NCI-H1417 (cell line): ENCODE data around the gene ATP5F1B.

Experiments used
- DNase-seq, 3 experiments: peaks; one replicate each; lab custom pipeline; 2025; lab: John Stamatoyannopoulos, UW

Gene ATP5F1B

DNA sequence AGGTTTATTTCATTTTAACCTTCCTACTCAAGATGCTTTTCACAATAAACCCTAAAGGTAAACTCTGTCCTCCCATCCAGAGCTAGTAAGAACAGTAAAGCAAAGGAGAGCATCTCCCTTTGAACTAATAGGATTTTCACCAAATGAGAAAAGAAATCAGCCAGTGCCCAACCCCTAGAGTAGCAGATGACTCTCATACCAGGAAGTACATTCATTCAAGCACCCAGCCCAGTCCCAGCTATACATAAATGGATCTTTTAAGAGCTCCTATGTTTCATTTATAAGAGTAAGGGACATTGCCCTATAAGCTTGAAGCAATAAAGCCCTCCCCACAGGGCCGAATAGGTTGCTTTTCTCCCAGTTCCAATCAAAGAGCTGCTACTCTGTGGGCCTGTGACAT lies 23.2 kb downstream of the ATP5F1B start:
- no peak for DNase-seq

DNA sequence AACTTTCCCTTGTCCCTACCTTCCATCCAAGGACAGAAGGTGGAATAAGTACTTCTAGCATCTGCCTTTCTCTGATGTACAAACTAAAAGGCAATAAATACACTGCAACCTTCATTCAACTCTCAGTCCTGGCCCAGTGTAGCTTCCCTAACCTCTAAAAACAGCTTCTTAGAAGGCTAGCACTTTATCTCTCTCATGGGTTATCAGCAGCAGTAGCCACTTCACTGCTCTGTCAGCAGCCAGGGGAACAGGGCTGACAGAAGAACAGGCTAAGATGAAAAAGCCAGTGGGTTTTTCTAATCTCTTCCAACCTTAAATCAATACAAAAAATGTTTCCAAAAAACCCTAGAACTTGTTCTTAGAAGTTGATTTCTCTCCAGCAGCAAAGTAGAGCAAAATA lies 28.9 kb downstream of the ATP5F1B start:
- no peak for DNase-seq

DNA sequence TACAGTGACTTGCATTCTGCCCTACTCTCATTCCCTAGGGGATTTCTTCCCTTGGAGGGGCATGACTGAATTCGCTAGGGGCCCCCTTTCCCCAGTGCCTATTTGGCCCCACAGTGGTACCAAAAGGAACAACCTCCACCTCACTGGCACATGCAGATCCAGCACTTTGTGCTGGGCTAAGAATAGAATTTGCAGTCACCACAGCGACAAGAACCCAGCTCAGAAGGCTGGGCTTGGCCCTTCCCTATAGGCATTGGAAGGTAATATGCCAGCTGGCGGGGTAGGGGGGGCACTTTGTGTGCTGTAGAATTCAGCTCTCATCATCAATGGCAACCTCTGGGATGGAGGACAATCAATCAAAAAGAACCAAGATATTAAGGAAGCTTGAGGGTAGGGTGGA lies 29.5 kb downstream of the ATP5F1B start:
- no peak for DNase-seq

DNA sequence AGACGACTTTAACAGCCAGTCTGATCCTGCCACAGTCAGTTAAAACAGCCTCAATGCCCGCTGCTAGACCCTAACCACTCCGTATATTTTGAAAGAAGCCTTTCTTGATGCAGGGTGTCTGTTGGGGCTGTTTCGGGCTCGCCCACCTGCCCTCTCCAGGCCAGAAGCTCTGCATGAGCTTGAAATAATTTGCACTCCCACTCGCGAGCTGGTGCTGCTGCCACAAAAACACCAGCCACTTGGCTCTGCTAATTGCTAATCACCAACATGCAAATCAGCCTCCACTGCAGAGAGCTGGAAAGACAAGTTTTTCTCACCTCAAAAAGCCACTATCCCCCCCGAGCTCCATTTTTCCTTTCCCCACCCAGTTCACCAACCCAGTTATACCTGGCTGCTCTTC lies 31.2 kb downstream of the ATP5F1B start:
- no peak for DNase-seq

DNA sequence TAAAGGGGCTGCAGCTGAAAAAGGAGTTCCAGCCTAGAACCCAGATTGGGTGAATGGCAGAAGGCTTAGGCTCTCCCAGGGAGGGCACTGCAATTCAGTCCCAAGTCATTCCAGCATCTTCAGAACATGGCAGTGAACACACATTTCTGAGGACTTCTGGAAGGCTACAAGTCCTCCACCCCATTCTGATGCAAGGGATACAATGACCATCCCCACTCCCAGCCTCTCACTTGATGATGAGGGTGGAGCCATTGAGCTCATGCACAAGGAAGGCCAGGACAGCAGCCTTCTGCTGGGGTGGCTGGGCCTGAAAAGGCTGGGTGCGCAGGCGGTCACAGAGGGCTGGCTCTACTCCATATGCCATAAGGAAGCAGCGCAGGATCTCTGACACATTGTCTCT lies 41.4 kb downstream of the ATP5F1B start:
- no peak for DNase-seq

DNA sequence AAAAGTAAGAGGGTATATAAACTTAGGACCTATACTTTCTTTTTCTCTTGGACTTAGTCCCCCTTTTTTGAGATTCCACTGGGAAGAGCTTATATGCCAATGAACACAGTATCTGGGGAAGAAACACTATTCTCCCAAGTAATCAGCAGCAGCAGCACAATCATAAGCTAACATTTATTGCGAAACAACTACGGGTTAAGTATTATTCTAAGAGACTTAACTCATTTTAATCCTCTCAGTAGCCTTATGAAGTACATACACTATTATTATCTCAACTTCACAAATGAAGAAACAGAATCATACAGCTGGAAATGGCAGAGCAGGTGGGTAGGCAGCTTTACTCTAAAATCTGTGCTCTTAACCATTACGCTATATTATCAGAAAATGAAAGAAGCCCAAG lies 43.5 kb downstream of the ATP5F1B start:
- DNase-seq: no peak

DNA sequence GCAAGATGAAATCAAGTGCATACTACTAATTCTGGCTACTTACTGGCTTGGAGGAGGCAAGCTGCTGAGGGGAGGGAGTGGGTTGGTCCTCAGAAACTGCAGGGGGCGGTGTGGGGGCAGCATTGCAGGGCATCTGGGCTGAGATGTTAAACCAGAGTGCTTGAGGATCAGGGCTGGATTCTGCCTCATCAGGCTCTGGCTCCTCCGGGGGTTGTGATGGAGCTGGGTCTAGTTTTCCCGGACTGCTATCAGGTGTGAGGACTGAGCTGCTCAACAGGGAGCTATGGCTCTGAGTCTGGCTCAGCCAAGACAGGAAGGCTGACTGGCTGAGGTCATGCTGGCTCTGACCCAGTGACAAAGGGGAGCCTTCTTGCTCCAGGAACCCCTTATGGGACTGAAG lies 44.3 kb downstream of the ATP5F1B start:
- DNase-seq: no peak

DNA sequence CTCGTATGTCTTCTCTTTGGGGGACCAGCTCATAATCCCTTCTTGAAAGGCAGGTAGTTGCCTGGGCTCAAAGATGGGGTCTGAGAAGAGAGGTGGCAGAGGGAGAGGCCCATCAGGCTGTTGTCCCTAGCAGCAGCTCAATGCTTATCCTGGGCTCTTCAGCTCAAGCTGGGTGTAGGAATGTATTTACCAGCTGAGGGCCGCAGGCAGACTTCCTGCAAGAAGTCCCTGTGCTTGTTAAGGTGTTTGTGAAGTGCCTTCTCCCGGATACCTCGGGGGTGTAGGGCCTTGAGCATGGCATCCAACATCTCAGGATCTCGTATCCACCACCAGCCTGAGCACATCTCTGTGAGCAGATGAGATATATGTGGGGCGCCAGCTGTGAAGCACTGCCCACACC lies 45.0 kb downstream of the ATP5F1B start:
- no peak for DNase-seq

DNA sequence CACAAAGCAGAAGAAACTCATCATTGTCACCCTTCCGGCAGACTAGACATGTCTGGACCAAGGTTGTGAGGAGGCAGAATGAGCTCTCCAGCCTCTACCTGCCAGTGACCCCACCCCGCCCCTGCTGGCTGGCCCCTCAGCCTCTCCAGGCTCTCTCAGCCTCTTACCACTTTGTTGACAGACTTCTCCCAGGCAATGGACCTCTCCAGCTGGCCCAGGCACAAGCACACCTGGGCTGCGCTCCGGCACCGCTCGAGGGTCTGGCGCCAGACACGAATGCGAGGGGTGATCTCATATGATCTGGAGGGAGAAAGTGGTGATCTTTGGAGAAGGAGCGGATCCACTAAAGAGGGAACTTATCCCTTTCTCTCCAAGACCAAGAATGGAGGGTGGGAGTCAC lies 46.0 kb downstream of the ATP5F1B start:
- DNase-seq: peak in 1 of 3 experiments; percentile 81

DNA sequence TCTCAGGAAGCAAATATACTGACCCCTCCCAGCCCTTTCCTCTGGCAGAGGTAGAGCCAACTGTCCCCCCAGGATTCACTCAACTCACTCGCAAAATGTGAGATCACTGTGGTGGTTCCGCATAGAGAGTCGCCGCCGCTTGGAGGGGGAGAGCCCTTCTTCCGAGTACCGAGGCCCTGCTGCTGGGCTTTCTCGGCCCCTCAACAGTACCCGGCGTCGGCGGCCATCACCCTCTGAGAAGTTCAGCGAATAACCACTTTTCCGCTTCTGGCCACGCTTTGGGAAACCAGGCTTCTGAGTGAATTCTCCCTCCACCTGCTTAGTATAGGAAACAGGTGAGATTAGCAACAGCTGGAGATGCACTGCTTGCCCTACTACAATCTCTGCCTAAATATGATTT lies 46.7 kb downstream of the ATP5F1B start:
- no peak for DNase-seq

DNA sequence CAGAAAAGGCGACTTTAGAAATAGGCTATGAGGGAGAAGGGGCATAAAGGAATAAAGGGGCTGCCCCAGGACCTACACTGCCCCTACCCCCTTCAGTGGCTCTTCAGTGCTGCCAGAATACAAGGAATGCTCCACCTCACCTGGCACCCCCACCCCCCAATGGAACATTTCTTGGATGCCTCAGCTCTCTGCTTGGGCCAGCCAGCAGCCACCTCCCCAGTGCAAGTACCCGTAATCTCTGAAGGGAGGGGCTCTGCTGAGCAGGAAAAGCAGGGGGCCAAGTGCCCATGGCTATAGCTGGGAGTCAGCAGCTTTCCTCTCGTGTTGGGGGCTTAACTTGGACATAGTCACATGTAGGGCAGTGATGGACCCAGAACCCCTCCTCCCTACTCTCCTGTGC lies 49.0 kb downstream of the ATP5F1B start:
- no peak for DNase-seq

DNA sequence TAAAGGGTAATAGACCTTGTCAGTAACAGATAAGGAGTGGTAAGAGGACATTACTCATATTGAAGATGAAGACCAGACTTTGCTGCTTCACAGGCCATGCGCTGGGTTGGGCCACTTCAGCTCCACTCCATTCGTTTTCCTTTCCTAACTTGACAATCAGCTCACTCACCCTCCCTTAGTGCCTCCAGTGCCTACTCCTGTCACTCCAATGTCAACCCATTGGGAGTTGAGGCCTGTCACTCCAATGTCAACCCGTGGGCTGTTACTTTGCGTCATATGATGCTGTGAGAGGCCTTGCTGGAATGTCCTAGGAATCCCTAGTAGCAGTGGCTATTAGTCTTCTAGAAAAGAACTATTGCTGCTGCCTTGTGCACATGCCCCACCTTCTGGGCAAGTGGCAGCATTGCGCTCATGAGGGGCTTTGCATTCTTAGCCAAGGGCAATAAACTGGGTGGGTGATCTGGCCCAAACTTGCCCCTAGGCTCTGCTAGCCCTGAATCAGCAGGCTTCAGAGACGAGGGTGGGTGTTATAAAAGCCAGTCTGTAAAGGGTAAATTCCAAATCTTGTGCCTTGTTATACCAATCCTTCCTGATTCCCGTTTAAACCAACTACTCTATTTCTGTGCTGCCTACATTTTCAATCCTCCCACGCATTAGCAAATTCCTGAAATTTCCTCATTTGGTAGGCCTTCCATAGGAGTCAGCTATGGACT lies 51.7 kb downstream of the ATP5F1B start:
- DNase-seq: peak; percentile 56 to 80 (median 76)

DNA sequence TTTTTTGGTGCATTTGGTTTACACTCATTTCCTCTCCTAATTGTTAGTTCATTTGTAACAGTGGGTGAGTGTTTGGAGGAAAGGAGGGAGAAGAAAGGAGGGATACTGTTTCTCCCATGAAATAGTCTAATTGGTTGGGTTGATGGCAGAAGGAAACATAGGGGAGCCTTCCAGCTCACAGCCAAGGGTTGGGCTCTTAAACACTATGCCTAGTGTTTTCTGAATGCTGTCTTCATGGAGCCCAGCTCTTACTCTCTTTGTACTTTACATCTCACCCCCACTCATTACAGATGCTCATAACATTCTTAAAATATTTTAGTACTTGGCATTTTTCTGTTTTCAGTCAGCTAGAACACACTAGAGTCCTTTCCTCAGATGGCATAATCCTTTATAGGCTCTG lies 53.8 kb downstream of the ATP5F1B start:
- no peak for DNase-seq

DNA sequence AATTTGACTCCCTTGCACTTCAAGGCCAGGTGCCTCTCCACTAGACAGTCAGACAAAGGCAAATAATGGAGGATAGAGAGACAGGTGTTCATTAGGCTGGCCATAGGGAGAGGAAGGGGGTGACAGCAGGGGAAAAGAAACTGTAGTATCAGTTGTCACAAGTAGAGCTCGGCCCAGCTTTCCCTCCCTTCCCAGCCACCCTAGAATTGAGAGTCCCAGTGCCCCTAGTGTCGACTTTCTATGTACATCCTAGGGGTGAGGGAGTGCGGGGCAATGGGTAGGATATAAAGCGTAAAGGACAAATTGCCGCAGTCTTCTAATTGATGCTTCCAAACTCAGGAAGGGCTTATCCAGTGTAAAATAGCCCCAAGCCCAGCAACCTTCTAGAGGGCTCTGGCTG lies 54.7 kb downstream of the ATP5F1B start:
- DNase-seq: peak; percentile 70 to 88 (median 87)

DNA sequence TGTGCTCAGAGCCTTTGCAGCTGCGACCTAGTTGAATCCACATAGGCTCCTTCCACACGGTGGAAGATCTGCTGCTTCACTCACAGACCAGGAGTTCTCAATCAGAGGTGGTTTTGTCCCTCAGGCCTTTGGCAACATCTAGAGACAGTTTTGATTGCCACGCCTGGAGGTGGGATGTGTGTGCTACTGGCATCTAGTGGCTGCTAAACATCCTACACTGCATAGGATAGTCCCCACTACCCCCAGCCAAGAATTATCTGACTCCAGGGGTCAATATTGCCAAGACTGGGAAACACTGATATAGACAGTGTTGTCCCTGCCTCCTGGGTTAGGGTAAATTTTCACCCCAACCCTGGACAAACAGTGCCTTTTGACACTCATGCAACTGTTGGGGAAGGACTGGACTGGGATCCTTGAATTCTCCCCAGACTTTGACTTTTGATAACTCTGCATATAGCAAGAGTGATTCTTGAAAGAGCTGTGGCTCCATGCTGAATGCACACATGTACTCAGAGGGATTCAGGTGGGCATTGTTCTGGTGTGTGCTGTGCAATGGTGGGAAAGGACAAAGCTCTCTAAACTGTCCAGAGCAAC lies 55.5 kb downstream of the ATP5F1B start:
- DNase-seq: peak in 2 of 3 experiments; percentile 28 to 51

DNA sequence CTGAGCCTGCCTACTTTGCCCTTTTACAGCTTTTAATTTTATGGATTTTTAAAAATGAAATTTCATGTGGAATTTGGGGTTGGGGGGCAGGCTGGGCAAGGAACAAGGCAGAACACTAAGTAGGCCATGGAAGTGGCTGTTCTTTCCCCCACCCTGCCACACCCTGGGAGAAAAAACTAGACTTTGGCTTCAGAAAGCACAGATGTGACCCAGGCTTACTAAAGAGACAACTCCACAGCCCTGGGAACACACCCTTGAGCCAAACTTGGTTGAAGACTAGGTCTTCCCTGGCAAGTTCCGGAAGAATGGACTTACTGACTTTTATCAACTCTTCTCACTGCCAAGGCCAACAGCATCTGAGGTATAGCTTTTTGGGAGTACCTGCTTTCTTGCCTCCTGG lies 56.0 kb downstream of the ATP5F1B start:
- DNase-seq: no peak
